ENCODE measurements around the gene NOPCHAP1. TPM values are rescaled to one million over a fixed set of nuclear protein-coding genes. Genes with fewer than 3 reads are reported as not detected.
A peak's percentile ranks its signal among the peaks of the same experiment; 100 is the strongest.

NOPCHAP1 gene
- total and polyA plus RNA-seq, 11 donors, result 3.5 to 14.5 (median 8.5) TPM

- H3K27me3 ChIP-seq, result no peaks in the 10 kb centered on the region
- H3K4me1 ChIP-seq, result peaks cover 0 to 12% (median 6%) of the 10 kb centered on the region in 12 donors
- TF ChIP-seq, protein P1, sequence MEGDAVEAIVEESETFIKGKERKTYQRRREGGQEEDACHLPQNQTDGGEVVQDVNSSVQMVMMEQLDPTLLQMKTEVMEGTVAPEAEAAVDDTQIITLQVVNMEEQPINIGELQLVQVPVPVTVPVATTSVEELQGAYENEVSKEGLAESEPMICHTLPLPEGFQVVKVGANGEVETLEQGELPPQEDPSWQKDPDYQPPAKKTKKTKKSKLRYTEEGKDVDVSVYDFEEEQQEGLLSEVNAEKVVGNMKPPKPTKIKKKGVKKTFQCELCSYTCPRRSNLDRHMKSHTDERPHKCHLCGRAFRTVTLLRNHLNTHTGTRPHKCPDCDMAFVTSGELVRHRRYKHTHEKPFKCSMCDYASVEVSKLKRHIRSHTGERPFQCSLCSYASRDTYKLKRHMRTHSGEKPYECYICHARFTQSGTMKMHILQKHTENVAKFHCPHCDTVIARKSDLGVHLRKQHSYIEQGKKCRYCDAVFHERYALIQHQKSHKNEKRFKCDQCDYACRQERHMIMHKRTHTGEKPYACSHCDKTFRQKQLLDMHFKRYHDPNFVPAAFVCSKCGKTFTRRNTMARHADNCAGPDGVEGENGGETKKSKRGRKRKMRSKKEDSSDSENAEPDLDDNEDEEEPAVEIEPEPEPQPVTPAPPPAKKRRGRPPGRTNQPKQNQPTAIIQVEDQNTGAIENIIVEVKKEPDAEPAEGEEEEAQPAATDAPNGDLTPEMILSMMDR (IDR thresholded peaks at IDR 0.05), result no peak
- TF ChIP-seq POLR2A (IDR thresholded peaks at IDR 0.05), result no peak
- ATAC-seq (no peak), DNase-seq (no peak)
- intact Hi-C loops (cut with DNase I), result no loop called here
- H3K27ac ChIP-seq, result no peak overlapping the region
- no peak overlapping the region for H3K4me3 ChIP-seq
- H3K9me3 ChIP-seq, result no peaks in the 10 kb centered on the region
- WGBS, 4 donors, result 65 to 98% (median 94%) methylated on average over 3 of the region's 3 CpGs
- H3K36me3 ChIP-seq, result peaks cover 0 to 23% (median 0%) of the 10 kb centered on the region in 9 donors
Measured at GRCh38 chr12:105020241-105020962, 34.3 kb downstream of the NOPCHAP1 start.

DNA sequence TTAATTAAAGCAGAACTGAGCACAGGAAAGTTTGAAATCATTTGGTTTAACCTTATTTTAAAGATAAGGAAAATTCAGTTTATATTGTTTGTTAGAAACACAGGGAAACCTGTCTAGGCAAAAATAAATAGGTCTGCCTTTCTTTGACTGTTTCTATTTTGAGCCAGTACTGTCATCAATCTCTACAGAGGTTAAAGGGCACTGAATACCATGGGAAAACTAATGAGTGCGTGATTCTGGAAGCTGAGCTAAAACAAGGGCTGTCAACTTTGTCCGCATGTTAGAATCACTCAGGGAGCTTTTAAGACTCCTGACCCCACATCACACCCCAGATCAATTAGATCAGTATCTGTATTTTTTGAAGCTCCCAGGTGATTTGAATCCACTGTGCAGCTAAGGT lies 38.8 kb downstream of the NOPCHAP1 start:
- peak overlapping the region in 5 of 12 donors; percentile 23 to 44 (median 39) for H3K27ac ChIP-seq
- no peaks in the 10 kb centered on the region for H3K9me3 ChIP-seq
- TF ChIP-seq POLR2A (IDR thresholded peaks at IDR 0.05), result no peak
- TF ChIP-seq, protein P1 (IDR thresholded peaks at IDR 0.05), result no peak
- 44 to 66% (median 56%) methylated on average over 2 of the region's 2 CpGs for WGBS, 4 donors
- DNase-seq (no peak), ATAC-seq (peak in 2 of 4 donors; percentile 55 to 58)
- H3K4me3 ChIP-seq, result no peak overlapping the region
- peaks cover 0 to 23% (median 14%) of the 10 kb centered on the region in 12 donors for H3K4me1 ChIP-seq
- intact Hi-C loops (cut with DNase I), result no loop called here
- no peaks in the 10 kb centered on the region for H3K27me3 ChIP-seq
- H3K36me3 ChIP-seq, result peaks cover 0 to 12% (median 0%) of the 10 kb centered on the region in 9 donors

- peaks cover 0 to 18% (median 0%) of the 10 kb centered on the region in 9 donors for H3K36me3 ChIP-seq
- WGBS, 4 donors, result 27 to 37% (median 30%) methylated on average over 5 of the region's 5 CpGs
- intact Hi-C loops (cut with DNase I), result no loop called here
- DNase-seq, result peak in 3 of 5 donors; percentile 46 to 52 (median 48)
- H3K4me1 ChIP-seq, result peaks cover 0 to 23% (median 14%) of the 10 kb centered on the region in 12 donors
- no peak overlapping the region for H3K4me3 ChIP-seq
- TF ChIP-seq POLR2A (IDR thresholded peaks at IDR 0.05), result no peak
- TF ChIP-seq, protein P1 (IDR thresholded peaks at IDR 0.05), result no peak
- H3K27ac ChIP-seq, result peak overlapping the region in 7 of 12 donors; percentile 2 to 44 (median 28)
- H3K9me3 ChIP-seq, result no peaks in the 10 kb centered on the region
- H3K27me3 ChIP-seq, result no peaks in the 10 kb centered on the region
- ATAC-seq, result peak; percentile 55 to 76 (median 72)
Measured at GRCh38 chr12:105025890-105026289, 39.8 kb downstream of the NOPCHAP1 start.

DNA sequence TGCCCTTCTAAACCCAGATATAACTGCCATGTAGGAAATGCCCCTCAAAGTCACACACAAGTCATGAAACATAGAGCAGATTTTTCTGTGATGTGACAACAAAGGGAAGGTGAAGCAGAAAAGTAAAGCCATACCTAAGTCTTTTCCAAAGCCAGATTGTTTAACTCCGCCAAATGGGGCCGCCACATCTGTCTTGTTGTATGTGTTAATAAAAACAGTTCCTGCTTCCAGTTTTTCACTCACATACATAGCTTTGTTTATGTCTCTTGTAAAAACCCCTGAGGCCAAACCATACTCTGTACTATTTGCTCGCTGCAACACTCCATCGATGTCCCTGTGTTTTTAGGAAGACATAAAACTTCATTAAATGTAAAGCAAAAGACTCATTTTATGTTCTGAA lies 40.3 kb downstream of the NOPCHAP1 start:
- Histone ChIP-seq H3K4me1 (peaks cover 0 to 23% (median 15%) of the 10 kb centered on the region in 12 donors), H3K4me3 (no peak overlapping the region), H3K9me3 (no peaks in the 10 kb centered on the region), H3K27ac (peak overlapping the region in 6 of 12 donors; percentile 2 to 44 (median 23)), H3K27me3 (no peaks in the 10 kb centered on the region), H3K36me3 (peaks cover 0 to 22% (median 0%) of the 10 kb centered on the region in 9 donors)
- 90 to 97% (median 96%) methylated on average over 4 of the region's 4 CpGs for WGBS, 4 donors
- no peak for TF ChIP-seq POLR2A (IDR thresholded peaks at IDR 0.05)
- TF ChIP-seq, protein P1 (IDR thresholded peaks at IDR 0.05), result no peak
- intact Hi-C loops (cut with DNase I), result no loop called here
- DNase-seq (no peak), ATAC-seq (no peak)
